Liver (tissue), 9 donors: ENCODE results near the gene ATP2C1. TPM values are rescaled to one million over a fixed set of nuclear protein-coding genes. Genes with fewer than 3 reads are reported as not detected.

Experiments used
- DNase-seq: peaks from one replicate; pipeline ENCODE4 v3.0.0-alpha.2; 2017; ENCODE audit warnings: low spot score
- H3K27ac ChIP-seq, 2 donors: one replicate each; pipeline ENCODE4 v1.7.0; 2013; ENCODE audit warnings: inconsistent platforms in 2 of 2, low read length in 2 of 2, control low read depth in 1 of 2, low read depth in 1 of 2, mild to moderate bottlenecking in 1 of 2
- H3K27me3 ChIP-seq, 4 donors: one replicate each; pipeline versions ENCODE4 v1.6.1 to v1.7.0; 2013; ENCODE audit warnings: low read length in 3 of 4, inconsistent platforms in 1 of 4, mild to moderate bottlenecking in 1 of 4, moderate library complexity in 1 of 4; ENCODE audit not compliant: control insufficient read depth in 4 of 4, insufficient read depth in 4 of 4
- H3K36me3 ChIP-seq, 4 donors: one replicate each; pipeline versions ENCODE4 v1.6.1 to v1.7.0; 2013; ENCODE audit warnings: low read length in 3 of 4, mild to moderate bottlenecking in 3 of 4, low read depth in 1 of 4, moderate library complexity in 1 of 4; ENCODE audit not compliant: control insufficient read depth in 4 of 4, insufficient read depth in 3 of 4
- H3K4me1 ChIP-seq, 4 donors: one replicate each; pipeline versions ENCODE4 v1.6.1 to v1.7.0; 2013; ENCODE audit warnings: low read length in 3 of 4, mild to moderate bottlenecking in 3 of 4, moderate library complexity in 1 of 4; ENCODE audit not compliant: control insufficient read depth in 4 of 4, insufficient read depth in 4 of 4
- H3K4me3 ChIP-seq, 3 donors: one replicate each; pipeline versions ENCODE4 v1.6.1 to v1.7.0; 2013; ENCODE audit warnings: low read length in 3 of 3, control low read depth in 1 of 3, low read depth in 1 of 3, mild to moderate bottlenecking in 1 of 3
- H3K9ac ChIP-seq, 2 donors: one replicate each; pipeline ENCODE4 v1.7.0; 2013; ENCODE audit warnings: low read length in 2 of 2, mild to moderate bottlenecking in 2 of 2, moderate library complexity in 2 of 2, control low read depth in 1 of 2, low read depth in 1 of 2
- H3K9me3 ChIP-seq, 4 donors: one replicate each; pipeline versions ENCODE4 v1.6.1 to v1.7.0; 2013; ENCODE audit warnings: low read length in 3 of 4; ENCODE audit not compliant: control insufficient read depth in 4 of 4
- EGR1 ChIP-seq, 2 donors: IDR thresholded peaks; 2 replicates each; pipeline ENCODE4 v1.6.1; 2016 to 2018; ENCODE audit warnings: antibody characterized with exemption in 2 of 2, low read depth in 2 of 2
- FOXA1 ChIP-seq: IDR thresholded peaks from 2 replicates; pipeline ENCODE4 v1.6.1; 2016; ENCODE audit warnings: antibody characterized with exemption
- FOXA2 ChIP-seq: IDR thresholded peaks from 2 replicates; pipeline ENCODE4 v1.6.1; 2016; ENCODE audit warnings: antibody characterized with exemption
- GABPA ChIP-seq, 2 donors: IDR thresholded peaks in 1 of 2; conservative IDR thresholded peaks in 1 of 2; 2 replicates each; pipeline ENCODE4 v1.6.1; 2016; ENCODE audit warnings: antibody characterized with exemption in 2 of 2, mild to moderate bottlenecking in 1 of 2, moderate library complexity in 1 of 2
- HNF4A ChIP-seq, 2 donors: conservative IDR thresholded peaks; 2 replicates each; pipeline ENCODE4 v1.6.1; 2016; ENCODE audit warnings: antibody characterized with exemption in 2 of 2, mild to moderate bottlenecking in 2 of 2
- HNF4G ChIP-seq: IDR thresholded peaks from 2 replicates; pipeline ENCODE4 v1.6.1; 2016; ENCODE audit warnings: antibody characterized with exemption
- JUND ChIP-seq, 2 donors: IDR thresholded peaks; 2 replicates each; pipeline ENCODE4 v1.6.1; 2016; ENCODE audit warnings: antibody characterized with exemption in 2 of 2
- NR2F2 ChIP-seq: IDR thresholded peaks from 2 replicates; pipeline ENCODE4 v1.6.1; 2016; ENCODE audit warnings: antibody characterized with exemption
- RAD21 ChIP-seq, 2 donors: IDR thresholded peaks; 2 replicates each; pipeline ENCODE4 v1.6.1; 2016; ENCODE audit warnings: antibody characterized with exemption in 2 of 2, mild to moderate bottlenecking in 2 of 2
- SP1 ChIP-seq: IDR thresholded peaks from 2 replicates; pipeline ENCODE4 v1.6.1; 2018; ENCODE audit warnings: antibody characterized with exemption, mild to moderate bottlenecking
- TAF1 ChIP-seq: conservative IDR thresholded peaks from 2 replicates; pipeline ENCODE4 v1.6.1; 2016; ENCODE audit warnings: antibody characterized with exemption, mild to moderate bottlenecking
- YY1 ChIP-seq: IDR thresholded peaks from 2 replicates; pipeline ENCODE4 v1.6.1; 2016; ENCODE audit warnings: antibody characterized with exemption, mild to moderate bottlenecking
- WGBS: extraction: QIAGEN DNeasy Blood & Tissue Kit; methylation state at CpG from one replicate; pipeline ENCODE4 v1.1.7; 2013; 5-methylcytosine and 5-hydroxymethylcytosine counted together
- polyA plus RNA-seq, 2 donors: library from polyadenylated mRNA; stranded (reverse) in 1 of 2; unstranded in 1 of 2; fragments of 200-250 nt in 1 of 2; fragments of >200 nt in 1 of 2; fragmentation: Nextera tagmentation in 1 of 2; extraction: Ambion mirVana in 1 of 2; gene quantifications; one replicate each; pipeline versions ENCODE4 v1.2.1 to v1.2.3, GENCODE V29; 2013 to 2015
- total RNA-seq, 2 donors: library from RNA; depleted of rRNA; stranded (reverse); fragments of >200 nt; gene quantifications; one replicate each; pipeline ENCODE4 v1.2.3, GENCODE V29; 2014
- TF ChIP-seq, protein P1 (sequence below): IDR thresholded peaks from 2 replicates; pipeline ENCODE4 v1.6.1; 2016; ENCODE audit warnings: antibody characterized with exemption
- TF ChIP-seq, protein P2 (sequence below): IDR thresholded peaks from 2 replicates; pipeline ENCODE4 v1.6.1; 2016; ENCODE audit warnings: antibody characterized with exemption
- TF ChIP-seq, protein P3 (sequence below): IDR thresholded peaks from 2 replicates; pipeline ENCODE4 v1.6.1; 2016; ENCODE audit warnings: antibody characterized with exemption
- TF ChIP-seq, protein P4 (sequence below): fragments of 150-350 bp; IDR thresholded peaks from 2 replicates; pipeline ENCODE4 v1.5.1; 2017; ENCODE audit warnings: improper control_type of control experiment, low read depth, low read length; ENCODE audit not compliant: missing input control
- TF ChIP-seq, protein P5 (sequence below): IDR thresholded peaks from 2 replicates; pipeline ENCODE4 v1.6.1; 2016; ENCODE audit warnings: antibody characterized with exemption, mild to moderate bottlenecking
- donor health status: healthy.
- donor health status: healthy.
- donor health status: healthy.
- donor health status: healthy.
- donor health status: healthy.

The ATP2C1 gene
- total and polyA plus RNA-seq, 4 donors: 10.5 to 45.1 (median 25.2) TPM

DNA sequence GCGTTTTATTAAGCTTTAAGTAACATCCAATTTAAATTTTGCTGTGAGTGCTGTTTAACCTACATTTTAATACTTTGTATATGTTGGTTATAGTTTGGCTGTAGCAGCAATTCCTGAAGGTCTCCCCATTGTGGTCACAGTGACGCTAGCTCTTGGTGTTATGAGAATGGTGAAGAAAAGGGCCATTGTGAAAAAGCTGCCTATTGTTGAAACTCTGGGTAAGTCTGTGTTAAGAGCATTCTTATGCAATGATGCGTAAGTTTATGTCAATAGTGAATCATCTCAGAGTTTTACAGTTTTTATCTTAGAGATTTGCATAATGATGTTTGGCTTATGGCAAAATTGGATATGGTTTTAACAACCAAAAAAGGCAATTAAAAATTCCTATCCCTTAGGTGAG lies 70.0 kb downstream of the ATP2C1 start (continued):
- TF ChIP-seq, protein P1, sequence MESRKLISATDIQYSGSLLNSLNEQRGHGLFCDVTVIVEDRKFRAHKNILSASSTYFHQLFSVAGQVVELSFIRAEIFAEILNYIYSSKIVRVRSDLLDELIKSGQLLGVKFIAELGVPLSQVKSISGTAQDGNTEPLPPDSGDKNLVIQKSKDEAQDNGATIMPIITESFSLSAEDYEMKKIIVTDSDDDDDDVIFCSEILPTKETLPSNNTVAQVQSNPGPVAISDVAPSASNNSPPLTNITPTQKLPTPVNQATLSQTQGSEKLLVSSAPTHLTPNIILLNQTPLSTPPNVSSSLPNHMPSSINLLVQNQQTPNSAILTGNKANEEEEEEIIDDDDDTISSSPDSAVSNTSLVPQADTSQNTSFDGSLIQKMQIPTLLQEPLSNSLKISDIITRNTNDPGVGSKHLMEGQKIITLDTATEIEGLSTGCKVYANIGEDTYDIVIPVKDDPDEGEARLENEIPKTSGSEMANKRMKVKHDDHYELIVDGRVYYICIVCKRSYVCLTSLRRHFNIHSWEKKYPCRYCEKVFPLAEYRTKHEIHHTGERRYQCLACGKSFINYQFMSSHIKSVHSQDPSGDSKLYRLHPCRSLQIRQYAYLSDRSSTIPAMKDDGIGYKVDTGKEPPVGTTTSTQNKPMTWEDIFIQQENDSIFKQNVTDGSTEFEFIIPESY: no peak
- TF ChIP-seq, protein P2, sequence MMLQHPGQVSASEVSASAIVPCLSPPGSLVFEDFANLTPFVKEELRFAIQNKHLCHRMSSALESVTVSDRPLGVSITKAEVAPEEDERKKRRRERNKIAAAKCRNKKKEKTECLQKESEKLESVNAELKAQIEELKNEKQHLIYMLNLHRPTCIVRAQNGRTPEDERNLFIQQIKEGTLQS: no peak
- TF ChIP-seq, protein P3, sequence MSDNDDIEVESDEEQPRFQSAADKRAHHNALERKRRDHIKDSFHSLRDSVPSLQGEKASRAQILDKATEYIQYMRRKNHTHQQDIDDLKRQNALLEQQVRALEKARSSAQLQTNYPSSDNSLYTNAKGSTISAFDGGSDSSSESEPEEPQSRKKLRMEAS: no peak
- TF ChIP-seq JUND (IDR thresholded peaks at IDR 0.05) (no peak), TAF1 (no peak), RAD21 (IDR thresholded peaks at IDR 0.05) (no peak), SP1 (no peak)

DNA sequence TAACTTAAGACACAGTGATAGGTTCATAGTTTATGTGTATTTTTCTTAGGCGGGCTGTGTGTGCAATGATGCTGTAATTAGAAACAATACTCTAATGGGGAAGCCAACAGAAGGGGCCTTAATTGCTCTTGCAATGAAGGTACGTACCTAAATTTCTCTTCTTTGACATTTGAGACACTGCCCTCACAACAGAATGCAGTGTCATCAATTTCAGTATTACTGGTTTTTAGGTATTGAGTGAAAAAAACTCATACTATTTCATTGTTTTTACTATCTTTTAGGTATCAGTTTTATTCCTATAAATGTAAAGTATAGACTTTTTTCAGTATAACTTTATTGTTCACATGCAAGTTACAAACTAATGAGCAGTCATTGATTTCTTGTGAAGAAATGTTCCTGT lies 73.4 kb downstream of the ATP2C1 start:
- TF ChIP-seq, protein P2: no peak
- no peak for TF ChIP-seq YY1
- no peak for TF ChIP-seq SP1
- TF ChIP-seq, protein P1: no peak
- no peak for TF ChIP-seq GABPA (IDR thresholded peaks at IDR 0.05 in 1 of 2, conservative IDR thresholded peaks at IDR 0.05 in 1 of 2)
- TF ChIP-seq, protein P3: no peak
- no peak for TF ChIP-seq TAF1
- H3K27ac ChIP-seq: no peak overlapping the region
- no peak overlapping the region for H3K9ac ChIP-seq
- 96% methylated on average over 2 of the region's 2 CpGs for WGBS
- H3K27me3 ChIP-seq: no peaks in the 10 kb centered on the region
- no peaks in the 10 kb centered on the region for H3K4me1 ChIP-seq
- DNase-seq: no peak
- H3K36me3 ChIP-seq: peaks cover 2 to 27% (median 21%) of the 10 kb centered on the region in 4 donors
- H3K9me3 ChIP-seq: no peaks in the 10 kb centered on the region
- H3K4me3 ChIP-seq: no peak overlapping the region

DNA sequence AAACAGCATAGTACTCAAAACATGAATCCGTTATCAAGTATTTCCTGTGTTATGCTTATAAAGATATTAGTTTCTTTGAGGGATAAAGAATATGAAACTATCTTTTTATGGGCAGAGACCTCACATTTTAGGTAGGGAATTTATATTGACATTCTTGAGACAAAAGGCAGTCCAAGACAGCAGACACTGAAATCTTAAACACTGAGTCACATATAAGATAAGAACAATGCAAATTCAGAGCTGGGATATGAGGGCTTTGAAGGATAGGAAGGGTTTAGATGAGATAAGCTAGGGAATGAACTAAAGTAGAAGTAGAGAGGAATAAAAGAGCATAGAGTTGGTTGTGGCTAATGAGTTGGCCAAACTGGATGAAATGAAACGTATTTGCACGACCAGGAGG lies 74.3 kb downstream of the ATP2C1 start:
- DNase-seq: no peak
- peaks cover 2 to 27% (median 21%) of the 10 kb centered on the region in 4 donors for H3K36me3 ChIP-seq
- H3K9me3 ChIP-seq: no peaks in the 10 kb centered on the region
- no peak overlapping the region for H3K27ac ChIP-seq
- H3K9ac ChIP-seq: no peak overlapping the region
- H3K4me3 ChIP-seq: no peak overlapping the region
- H3K4me1 ChIP-seq: no peaks in the 10 kb centered on the region
- WGBS: 83% methylated on average over 3 of the region's 3 CpGs
- H3K27me3 ChIP-seq: no peaks in the 10 kb centered on the region
- TF ChIP-seq, protein P3: no peak
- TF ChIP-seq HNF4G (no peak), JUND (IDR thresholded peaks at IDR 0.05) (no peak), HNF4A (conservative IDR thresholded peaks at IDR 0.05) (no peak), NR2F2 (no peak), EGR1 (IDR thresholded peaks at IDR 0.05; ENCODE audit: low read depth in 2 of 2) (no peak), GABPA (IDR thresholded peaks at IDR 0.05 in 1 of 2, conservative IDR thresholded peaks at IDR 0.05 in 1 of 2) (no peak), FOXA1 (no peak), FOXA2 (no peak), SP1 (no peak), RAD21 (IDR thresholded peaks at IDR 0.05) (no peak)
- TF ChIP-seq, protein P4, sequence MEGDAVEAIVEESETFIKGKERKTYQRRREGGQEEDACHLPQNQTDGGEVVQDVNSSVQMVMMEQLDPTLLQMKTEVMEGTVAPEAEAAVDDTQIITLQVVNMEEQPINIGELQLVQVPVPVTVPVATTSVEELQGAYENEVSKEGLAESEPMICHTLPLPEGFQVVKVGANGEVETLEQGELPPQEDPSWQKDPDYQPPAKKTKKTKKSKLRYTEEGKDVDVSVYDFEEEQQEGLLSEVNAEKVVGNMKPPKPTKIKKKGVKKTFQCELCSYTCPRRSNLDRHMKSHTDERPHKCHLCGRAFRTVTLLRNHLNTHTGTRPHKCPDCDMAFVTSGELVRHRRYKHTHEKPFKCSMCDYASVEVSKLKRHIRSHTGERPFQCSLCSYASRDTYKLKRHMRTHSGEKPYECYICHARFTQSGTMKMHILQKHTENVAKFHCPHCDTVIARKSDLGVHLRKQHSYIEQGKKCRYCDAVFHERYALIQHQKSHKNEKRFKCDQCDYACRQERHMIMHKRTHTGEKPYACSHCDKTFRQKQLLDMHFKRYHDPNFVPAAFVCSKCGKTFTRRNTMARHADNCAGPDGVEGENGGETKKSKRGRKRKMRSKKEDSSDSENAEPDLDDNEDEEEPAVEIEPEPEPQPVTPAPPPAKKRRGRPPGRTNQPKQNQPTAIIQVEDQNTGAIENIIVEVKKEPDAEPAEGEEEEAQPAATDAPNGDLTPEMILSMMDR: no peak
- TF ChIP-seq, protein P5, sequence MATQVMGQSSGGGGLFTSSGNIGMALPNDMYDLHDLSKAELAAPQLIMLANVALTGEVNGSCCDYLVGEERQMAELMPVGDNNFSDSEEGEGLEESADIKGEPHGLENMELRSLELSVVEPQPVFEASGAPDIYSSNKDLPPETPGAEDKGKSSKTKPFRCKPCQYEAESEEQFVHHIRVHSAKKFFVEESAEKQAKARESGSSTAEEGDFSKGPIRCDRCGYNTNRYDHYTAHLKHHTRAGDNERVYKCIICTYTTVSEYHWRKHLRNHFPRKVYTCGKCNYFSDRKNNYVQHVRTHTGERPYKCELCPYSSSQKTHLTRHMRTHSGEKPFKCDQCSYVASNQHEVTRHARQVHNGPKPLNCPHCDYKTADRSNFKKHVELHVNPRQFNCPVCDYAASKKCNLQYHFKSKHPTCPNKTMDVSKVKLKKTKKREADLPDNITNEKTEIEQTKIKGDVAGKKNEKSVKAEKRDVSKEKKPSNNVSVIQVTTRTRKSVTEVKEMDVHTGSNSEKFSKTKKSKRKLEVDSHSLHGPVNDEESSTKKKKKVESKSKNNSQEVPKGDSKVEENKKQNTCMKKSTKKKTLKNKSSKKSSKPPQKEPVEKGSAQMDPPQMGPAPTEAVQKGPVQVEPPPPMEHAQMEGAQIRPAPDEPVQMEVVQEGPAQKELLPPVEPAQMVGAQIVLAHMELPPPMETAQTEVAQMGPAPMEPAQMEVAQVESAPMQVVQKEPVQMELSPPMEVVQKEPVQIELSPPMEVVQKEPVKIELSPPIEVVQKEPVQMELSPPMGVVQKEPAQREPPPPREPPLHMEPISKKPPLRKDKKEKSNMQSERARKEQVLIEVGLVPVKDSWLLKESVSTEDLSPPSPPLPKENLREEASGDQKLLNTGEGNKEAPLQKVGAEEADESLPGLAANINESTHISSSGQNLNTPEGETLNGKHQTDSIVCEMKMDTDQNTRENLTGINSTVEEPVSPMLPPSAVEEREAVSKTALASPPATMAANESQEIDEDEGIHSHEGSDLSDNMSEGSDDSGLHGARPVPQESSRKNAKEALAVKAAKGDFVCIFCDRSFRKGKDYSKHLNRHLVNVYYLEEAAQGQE: no peak
- TF ChIP-seq, protein P2: no peak
